GM23248 (cell line): ENCODE measurements around the gene RUNDC3A.

Source experiments
- EZH2 ChIP-seq: fragments of 200-600 bp; sonication (generic); IDR thresholded peaks from 2 replicates; pipeline ENCODE4 v1.6.1; 2018; ENCODE audit warnings: antibody characterized with exemption, mild to moderate bottlenecking; ENCODE audit not compliant: insufficient read depth, poor library complexity, severe bottlenecking
- EZH2phosphoT487 ChIP-seq: fragments of 200-600 bp; sonication (generic); IDR thresholded peaks from 2 replicates; pipeline ENCODE4 v1.6.1; 2018; ENCODE audit warnings: antibody characterized with exemption, moderate library complexity, mild to moderate bottlenecking, low read depth; ENCODE audit not compliant: insufficient read depth

GRCh38 chr17:44282264-44282663, 26.1 kb upstream of the RUNDC3A start:
- no peak for TF ChIP-seq EZH2
- TF ChIP-seq EZH2phosphoT487 = no peak
